CD14-positive monocyte (primary cell): ENCODE measurements around the gene SLIT1. TPM values are rescaled to one million over a fixed set of nuclear protein-coding genes. Genes with fewer than 3 reads are reported as not detected.

ENCODE experiments used
- DNase-seq, 3 donors: peaks; one replicate each; pipeline ENCODE4 v3.0.0-alpha.2; 2011 to 2022
- H2AFZ ChIP-seq: 2 replicates; pipeline ENCODE4 v1.6.0; 2012; ENCODE audit warnings: mild to moderate bottlenecking, low read depth, low read length, inconsistent platforms; ENCODE audit not compliant: insufficient read depth, poor library complexity, severe bottlenecking
- H3K27ac ChIP-seq, 2 donors: 1 replicate in 1 of 2; 2 replicates in 1 of 2; pipeline ENCODE4 v1.5.1; 2012 to 2013; ENCODE audit warnings: low read length in 2 of 2, control low read depth in 1 of 2, inconsistent platforms in 1 of 2, low read depth in 1 of 2, mild to moderate bottlenecking in 1 of 2
- H3K27me3 ChIP-seq, 2 donors: one replicate each; pipeline versions ENCODE4 v1.6.0 to v1.6.1; 2011 to 2013; ENCODE audit warnings: low read length in 2 of 2; ENCODE audit not compliant: control insufficient read depth in 2 of 2, insufficient read depth in 2 of 2
- H3K36me3 ChIP-seq, 2 donors: replicated peaks in 1 of 2; 1 replicate in 1 of 2; 2 replicates in 1 of 2; pipeline versions ENCODE4 v1.5.1 to v1.6.1; 2012 to 2013; ENCODE audit warnings: low read length in 2 of 2, control low read depth in 1 of 2, inconsistent platforms in 1 of 2, mild to moderate bottlenecking in 1 of 2; ENCODE audit not compliant: insufficient read depth in 2 of 2, control insufficient read depth in 1 of 2
- H3K4me1 ChIP-seq, 2 donors: 1 replicate in 1 of 2; 2 replicates in 1 of 2; pipeline versions ENCODE4 v1.5.1 to v1.6.1; 2012 to 2013; ENCODE audit warnings: low read length in 2 of 2, control low read depth in 1 of 2, inconsistent platforms in 1 of 2, mild to moderate bottlenecking in 1 of 2, moderate library complexity in 1 of 2; ENCODE audit not compliant: insufficient read depth in 2 of 2, control insufficient read depth in 1 of 2
- H3K4me2 ChIP-seq: replicated peaks from 2 replicates; pipeline ENCODE3; 2012; ENCODE audit warnings: low read length, moderate library complexity, mild to moderate bottlenecking; ENCODE audit not compliant: poor library complexity, severe bottlenecking; ENCODE audit errors: extremely low read depth
- H3K4me3 ChIP-seq, 3 experiments: fragments of 200-600 bp in 1 of 3; sonication (generic) in 1 of 3; replicated peaks in 1 of 3; 1 replicate in 2 of 3; 2 replicates in 1 of 3; pipeline ENCODE4 v1.5.1; 2011 to 2013; ENCODE audit warnings: low read length in 3 of 3, mild to moderate bottlenecking in 3 of 3, control low read depth in 2 of 3, low read depth in 2 of 3, inconsistent platforms in 1 of 3, moderate library complexity in 1 of 3
- H3K79me2 ChIP-seq: 2 replicates; pipeline ENCODE4 v1.6.0; 2012; ENCODE audit warnings: mild to moderate bottlenecking, control low read depth, inconsistent platforms, low read length, moderate library complexity; ENCODE audit not compliant: insufficient read depth
- H3K9ac ChIP-seq: 2 replicates; pipeline ENCODE4 v1.6.0; 2017; ENCODE audit warnings: low read length, mild to moderate bottlenecking; ENCODE audit not compliant: insufficient read depth, poor library complexity, severe bottlenecking
- H3K9me3 ChIP-seq, 2 donors: replicated peaks in 1 of 2; 1 replicate in 1 of 2; 2 replicates in 1 of 2; pipeline versions ENCODE4 v1.5.1 to v1.6.1; 2012 to 2013; ENCODE audit warnings: low read length in 2 of 2, control low read depth in 1 of 2; ENCODE audit not compliant: control insufficient read depth in 1 of 2, insufficient read depth in 1 of 2
- H4K20me1 ChIP-seq: 2 replicates; pipeline ENCODE4 v1.6.0; 2012; ENCODE audit warnings: mild to moderate bottlenecking, low read length, control low read depth, moderate library complexity; ENCODE audit not compliant: insufficient read depth
- H3K27ac Mint-ChIP-seq, 7 donors: one replicate each; pipeline ENCODE4 v1.8.0; 2020; ENCODE audit warnings: mild to moderate bottlenecking in 7 of 7, mixed read lengths in 7 of 7, moderate library complexity in 6 of 7, inconsistent platforms in 2 of 7
- H3K27me3 Mint-ChIP-seq, 3 donors: one replicate each; pipeline ENCODE4 v1.8.0; 2021 to 2022; ENCODE audit warnings: low read depth in 3 of 3, mild to moderate bottlenecking in 3 of 3, mixed read lengths in 3 of 3, moderate library complexity in 3 of 3, inconsistent platforms in 1 of 3
- H3K36me3 Mint-ChIP-seq, 2 donors: one replicate each; pipeline ENCODE4 v1.8.0; 2020; ENCODE audit warnings: mixed read lengths in 2 of 2, inconsistent platforms in 1 of 2, mild to moderate bottlenecking in 1 of 2
- H3K4me1 Mint-ChIP-seq: one replicate; pipeline ENCODE4 v1.8.0; 2020; ENCODE audit warnings: mild to moderate bottlenecking, mixed read lengths
- H3K4me3 Mint-ChIP-seq, 2 donors: one replicate each; pipeline ENCODE4 v1.8.0; 2020; ENCODE audit warnings: mild to moderate bottlenecking in 2 of 2, mixed read lengths in 2 of 2, moderate library complexity in 1 of 2
- H3K9me3 Mint-ChIP-seq, 7 donors: one replicate each; pipeline ENCODE4 v1.8.0; 2020 to 2022; ENCODE audit warnings: mixed read lengths in 7 of 7, mild to moderate bottlenecking in 6 of 7, moderate library complexity in 6 of 7, inconsistent platforms in 2 of 7
- CTCF ChIP-seq: fragments of 200-600 bp; IDR thresholded peaks from one replicate; pipeline ENCODE4 v1.8.0; 2022; ENCODE audit warnings: antibody characterized with exemption, mild to moderate bottlenecking
- WGBS: methylation state at CpG from one replicate; pipeline ENCODE4 v1.1.5; 2013; ENCODE audit warnings: missing lambda C conversion rate; ENCODE audit not compliant: insufficient coverage; 5-methylcytosine and 5-hydroxymethylcytosine counted together
- intact Hi-C, 2 donors: fragments of 100-400 bp; cut with micrococcal nuclease; formaldehyde crosslinking; loops; one replicate each; pipeline versions ENCODE4 v1.15.0 to v1.15.1; 2023
- polyA plus RNA-seq, 3 donors: library from polyadenylated mRNA; depleted of rRNA in 1 of 3; unstranded in 2 of 3; stranded (reverse) in 1 of 3; fragments of 300-500 nt in 2 of 3; fragments of >200 nt in 1 of 3; fragmentation: Illumina TruSeq in 2 of 3; gene quantifications; 1 replicate in 2 of 3; 2 replicates in 1 of 3; pipeline ENCODE4 v1.2.3, GENCODE V29; 2012 to 2021

Gene SLIT1
- polyA plus RNA-seq, 3 donors = 0.05 to 0.81 (median 0.16) TPM

- 0% methylated on average over 3 of the region's 4 CpGs for WGBS
- Histone ChIP-seq H3K79me2 (no peaks in the 10 kb centered on the region), H3K27ac (peak overlapping the region in 1 of 2 donors; percentile 49), H3K27me3 (no peaks in the 10 kb centered on the region), H3K9ac (peak overlapping the region; percentile 11), H3K9me3 (no peaks in the 10 kb centered on the region), H3K4me1 (peaks cover 12 to 22% of the 10 kb centered on the region in 2 donors), H4K20me1 (no peaks in the 10 kb centered on the region), H3K4me3 (no peak overlapping the region), H3K36me3 (peaks cover 43 to 75% of the 10 kb centered on the region in 2 donors), H3K4me2 (no peak overlapping the region), H2AFZ (no peak overlapping the region)
- no peak overlapping the region for H3K4me3 Mint-ChIP-seq
- H3K4me1 Mint-ChIP-seq = peaks cover 26% of the 10 kb centered on the region
- no peaks in the 10 kb centered on the region for H3K9me3 Mint-ChIP-seq
- TF ChIP-seq CTCF = no peak
- peak overlapping the region; percentile 42 to 83 (median 64) for H3K27ac Mint-ChIP-seq
- DNase-seq = no peak
- intact Hi-C loops = no loop called here
- H3K27me3 Mint-ChIP-seq = no peaks in the 10 kb centered on the region
- peaks cover 58 to 80% of the 10 kb centered on the region in 2 donors for H3K36me3 Mint-ChIP-seq
Observed at GRCh38 chr10:97224483-97225435, 39.0 kb upstream of the SLIT1 start.

GRCh38 chr10:97222326-97222961, 36.7 kb upstream of the SLIT1 start:
- peak overlapping the region in 1 of 7 donors; percentile 3 for H3K27ac Mint-ChIP-seq
- no peak for TF ChIP-seq CTCF

More at GRCh38 chr10:97222326-97222961, 36.7 kb upstream of the SLIT1 start:
- Histone ChIP-seq H3K9ac (no peak overlapping the region), H3K79me2 (no peaks in the 10 kb centered on the region), H3K27ac (no peak overlapping the region), H3K9me3 (no peaks in the 10 kb centered on the region), H3K4me3 (no peak overlapping the region), H3K36me3 (peaks cover 27 to 55% of the 10 kb centered on the region in 2 donors), H3K27me3 (no peaks in the 10 kb centered on the region), H3K4me2 (no peak overlapping the region), H4K20me1 (no peaks in the 10 kb centered on the region), H2AFZ (no peak overlapping the region), H3K4me1 (peaks cover 36 to 45% of the 10 kb centered on the region in 2 donors)
- Mint-ChIP-seq H3K9me3 (no peaks in the 10 kb centered on the region), H3K4me3 (no peak overlapping the region), H3K27me3 (no peaks in the 10 kb centered on the region), H3K36me3 (peaks cover 41 to 57% of the 10 kb centered on the region in 2 donors), H3K4me1 (peaks cover 44% of the 10 kb centered on the region)
- no peak for DNase-seq
- intact Hi-C loops = no loop called here
- no CpG with 5 or more reads among the region's 6 CpGs for WGBS
